B cell (primary cell): ENCODE measurements around the gene TTLL10. TPM values are rescaled to one million over a fixed set of nuclear protein-coding genes. Genes with fewer than 3 reads are reported as not detected.

ENCODE experiments used
- ATAC-seq: fragments of 200-7000 bp; cut with Tn5 transposase; one replicate; pipeline ENCODE4 v1.10.0; 2021; ENCODE audit warnings: low read depth, mild to moderate bottlenecking, moderate number of reproducible peaks, moderate library complexity
- CTCF ChIA-PET: fragments of 350-600 bp; sonication (Branson Sonifier 250); formaldehyde crosslinking; loops from one replicate; lab custom pipeline; 2021; ENCODE audit warnings: antibody characterized with exemption, inconsistent platforms; lab: Charles Lee
- POLR2A ChIA-PET: fragments of 350-600 bp; sonication (Branson Sonifier 250); formaldehyde crosslinking; loops from one replicate; lab custom pipeline; 2021; ENCODE audit warnings: antibody characterized with exemption; lab: Charles Lee
- DNase-seq: peaks from one replicate; pipeline ENCODE4 v3.0.0; 2013
- H2AFZ ChIP-seq: 2 replicates; pipeline ENCODE4 v1.6.1; 2012; ENCODE audit warnings: mild to moderate bottlenecking, low read depth, low read length; ENCODE audit not compliant: insufficient read depth, poor library complexity, severe bottlenecking
- H3K27ac ChIP-seq, 2 donors: 1 replicate in 1 of 2; 2 replicates in 1 of 2; pipeline ENCODE4 v1.5.1; 2012 to 2013; ENCODE audit warnings: low read length in 2 of 2, mild to moderate bottlenecking in 2 of 2, moderate library complexity in 1 of 2
- H3K27me3 ChIP-seq, 4 experiments: fragments of 200-600 bp in 1 of 4; sonication (generic) in 1 of 4; replicated peaks in 1 of 4; 1 replicate in 2 of 4; 2 replicates in 2 of 4; pipeline versions ENCODE4 v1.6.1 to v1.7.0; 2013 to 2016; ENCODE audit warnings: low read length in 3 of 4, mild to moderate bottlenecking in 2 of 4, mixed read lengths in 1 of 4, moderate library complexity in 1 of 4; ENCODE audit not compliant: insufficient read depth in 4 of 4, control insufficient read depth in 3 of 4; ENCODE audit errors: control extremely low read depth in 1 of 4
- H3K36me3 ChIP-seq, 2 experiments: replicated peaks in 1 of 2; 1 replicate in 1 of 2; 2 replicates in 1 of 2; pipeline versions ENCODE4 v1.6.1 to v1.7.1; 2013; ENCODE audit warnings: low read length in 1 of 2; ENCODE audit not compliant: insufficient read depth in 2 of 2, control insufficient read depth in 1 of 2; ENCODE audit errors: control extremely low read depth in 1 of 2, extremely low read depth in 1 of 2
- H3K4me1 ChIP-seq, 2 donors: fragments of 200-600 bp in 1 of 2; sonication (generic) in 1 of 2; 1 replicate in 1 of 2; 2 replicates in 1 of 2; pipeline versions ENCODE4 v1.5.1 to v1.6.1; 2013 to 2017; ENCODE audit warnings: low read length in 2 of 2; ENCODE audit not compliant: control insufficient read depth in 2 of 2, insufficient read depth in 2 of 2
- H3K4me2 ChIP-seq: replicated peaks from 2 replicates; pipeline ENCODE3; 2012; ENCODE audit warnings: mild to moderate bottlenecking, low read depth, low read length; ENCODE audit not compliant: poor library complexity, severe bottlenecking
- H3K4me3 ChIP-seq, 5 experiments: fragments of 200-600 bp in 1 of 5; sonication (generic) in 1 of 5; 1 replicate in 3 of 5; 2 replicates in 2 of 5; pipeline versions ENCODE4 v1.5.1 to v1.7.0; 2011 to 2016; ENCODE audit warnings: low read length in 4 of 5, mild to moderate bottlenecking in 4 of 5, low read depth in 2 of 5, control low read depth in 1 of 5, moderate library complexity in 1 of 5; ENCODE audit not compliant: insufficient read depth in 1 of 5; ENCODE audit errors: control extremely low read depth in 1 of 5, extremely low read depth in 1 of 5
- H3K79me2 ChIP-seq: fragments of 200-600 bp; sonication (generic); one replicate; pipeline ENCODE4 v1.6.0; 2016; ENCODE audit warnings: low read length; ENCODE audit not compliant: control insufficient read depth, insufficient read depth
- H3K9ac ChIP-seq: fragments of 200-600 bp; sonication (generic); 2 replicates; pipeline ENCODE4 v1.6.1; 2017; ENCODE audit warnings: mild to moderate bottlenecking, low read length, moderate library complexity
- H3K9me3 ChIP-seq, 3 donors: one replicate each; pipeline versions ENCODE4 v1.6.1 to v1.7.1; 2013; ENCODE audit warnings: low read length in 2 of 3; ENCODE audit not compliant: control insufficient read depth in 2 of 3, insufficient read depth in 1 of 3; ENCODE audit errors: control extremely low read depth in 1 of 3
- H4K20me1 ChIP-seq: 2 replicates; pipeline ENCODE4 v1.6.0; 2012; ENCODE audit warnings: mild to moderate bottlenecking, low read length; ENCODE audit not compliant: insufficient read depth, control insufficient read depth, poor library complexity, severe bottlenecking
- H3K27ac Mint-ChIP-seq: one replicate; pipeline ENCODE4 v1.8.0; 2021; ENCODE audit warnings: mixed read lengths
- H3K27me3 Mint-ChIP-seq: one replicate; pipeline ENCODE4 v1.8.0; 2021; ENCODE audit warnings: mixed read lengths
- H3K4me1 Mint-ChIP-seq: one replicate; pipeline ENCODE4 v1.8.0; 2021; ENCODE audit warnings: mixed read lengths
- H3K4me3 Mint-ChIP-seq: one replicate; pipeline ENCODE4 v1.8.0; 2021; ENCODE audit warnings: mixed read lengths
- H3K9me3 Mint-ChIP-seq: one replicate; pipeline ENCODE4 v1.8.0; 2022; ENCODE audit warnings: mixed read lengths; ENCODE audit not compliant: insufficient read depth
- CTCF ChIP-seq: fragments of 200-600 bp; IDR thresholded peaks from one replicate; pipeline ENCODE4 v1.8.0; 2022; ENCODE audit warnings: antibody characterized with exemption, mild to moderate bottlenecking
- EZH2 ChIP-seq: IDR thresholded peaks from 2 replicates; pipeline ENCODE4 v1.6.1; 2012; ENCODE audit warnings: borderline replicate concordance, low read depth, mild to moderate bottlenecking, moderate library complexity, low read length; ENCODE audit not compliant: insufficient read depth, poor library complexity, severe bottlenecking
- WGBS: methylation state at CpG from one replicate; pipeline ENCODE4 v1.1.5; 2013; ENCODE audit warnings: missing lambda C conversion rate; ENCODE audit not compliant: insufficient coverage; 5-methylcytosine and 5-hydroxymethylcytosine counted together
- intact Hi-C: fragments of 100-400 bp; cut with micrococcal nuclease; formaldehyde crosslinking; loops from one replicate; pipeline ENCODE4 v1.10.0; 2022
- polyA plus RNA-seq: library from polyadenylated mRNA; depleted of rRNA; stranded (reverse); fragments of >200 nt; gene quantifications from 2 replicates; pipeline ENCODE4 v1.2.3, GENCODE V29; 2012
- total RNA-seq, 2 donors: library from RNA; stranded (reverse); fragments of 120-200 nt in 1 of 2; gene quantifications; 1 replicate in 1 of 2; 2 replicates in 1 of 2; pipeline versions ENCODE4 v1.2.3 to v1.2.4, GENCODE V29; 2013 to 2022

Gene TTLL10
- total and polyA plus RNA-seq, 2 donors (not counting 1 experiment from before 2014, with no cell fraction given), result 0.37 to 0.45 TPM

GRCh38 chr1:1245178-1245816 is 71.6 kb downstream of the TTLL10 start:
- 84% methylated on average over 20 of the region's 23 CpGs for WGBS
- H3K9ac ChIP-seq, result no peak overlapping the region
- peaks cover 0 to 36% (median 11%) of the 10 kb centered on the region in 4 experiments for H3K27me3 ChIP-seq
- H3K79me2 ChIP-seq, result peaks cover 3% of the 10 kb centered on the region
- H3K4me1 ChIP-seq, result peaks cover 18% of the 10 kb centered on the region in 2 donors
- H3K4me1 Mint-ChIP-seq, result peaks cover 9% of the 10 kb centered on the region
- H3K36me3 ChIP-seq, result no peaks in the 10 kb centered on the region
- no peaks in the 10 kb centered on the region for H3K27me3 Mint-ChIP-seq
- intact Hi-C loops, result no loop called here
- POLR2A ChIA-PET, result no interaction called here
- H3K27ac ChIP-seq, result no peak overlapping the region
- no peak overlapping the region for H3K27ac Mint-ChIP-seq
- no peak overlapping the region for H2AFZ ChIP-seq
- peaks cover 11% of the 10 kb centered on the region for H4K20me1 ChIP-seq
- H3K9me3 ChIP-seq, result peaks cover 0 to 10% (median 0%) of the 10 kb centered on the region in 3 donors
- no peak overlapping the region for H3K4me3 ChIP-seq
- H3K9me3 Mint-ChIP-seq, result no peaks in the 10 kb centered on the region
- no peak overlapping the region for H3K4me3 Mint-ChIP-seq
- CTCF ChIA-PET, result interaction anchor here (1.1 kb wide), 1 partner anchor 123 kb away, joined by 4 read pairs; no protein-coding TSS in a partner anchor
- ATAC-seq (no peak), DNase-seq (no peak)
- TF ChIP-seq EZH2 (no peak), CTCF (no peak)
- no peak overlapping the region for H3K4me2 ChIP-seq

- ChIA-PET POLR2A (no interaction called here), CTCF (interaction anchor here (1.1 kb wide), 1 partner anchor 124 kb away, joined by 4 read pairs; no protein-coding TSS in a partner anchor)
- ATAC-seq (no peak), DNase-seq (no peak)
- Mint-ChIP-seq H3K27ac (no peak overlapping the region), H3K9me3 (no peaks in the 10 kb centered on the region), H3K27me3 (no peaks in the 10 kb centered on the region), H3K4me1 (peaks cover 15% of the 10 kb centered on the region), H3K4me3 (no peak overlapping the region)
- WGBS, result 22% methylated on average over 35 of the region's 45 CpGs
- H3K4me2 ChIP-seq, result peak overlapping the region; percentile 56
- H3K79me2 ChIP-seq, result peaks cover 3% of the 10 kb centered on the region
- peaks cover 0 to 10% (median 0%) of the 10 kb centered on the region in 3 donors for H3K9me3 ChIP-seq
- H3K27ac ChIP-seq, result no peak overlapping the region
- H3K27me3 ChIP-seq, result peaks cover 0 to 36% (median 11%) of the 10 kb centered on the region in 4 experiments
- TF ChIP-seq EZH2 (no peak), CTCF (no peak)
- H3K9ac ChIP-seq, result no peak overlapping the region
- intact Hi-C loops, result no loop called here
- H3K4me3 ChIP-seq, result no peak overlapping the region
- peak overlapping the region; percentile 16 for H2AFZ ChIP-seq
- peaks cover 11% of the 10 kb centered on the region for H4K20me1 ChIP-seq
- H3K36me3 ChIP-seq, result no peaks in the 10 kb centered on the region
- H3K4me1 ChIP-seq, result peaks cover 24 to 25% of the 10 kb centered on the region in 2 donors
Observed at GRCh38 chr1:1245817-1246576, 72.3 kb downstream of the TTLL10 start.
